K562 (cell line): ENCODE measurements around the gene STEEP1. TPM values are rescaled to one million over a fixed set of nuclear protein-coding genes. Genes with fewer than 3 reads are reported as not detected.

ENCODE experiments used
- ATAC-seq: fragments of 200-7000 bp; cut with Tn5 transposase; 3 replicates; pipeline ENCODE4 v1.9.1; 2020; ENCODE audit warnings: moderate library complexity
- BruUV-seq: library from RNA; stranded (reverse); fragments of 400-500 nt; replicated peaks from 2 replicates; lab custom pipeline; 2021; lab: Mats Ljungman, UMichigan
- CTCF ChIA-PET: fragments of 300-600 bp; formaldehyde crosslinking; extraction: SDS; loops from one replicate; lab custom pipeline; 2021; ENCODE audit warnings: low intra/inter-chr PET ratio; lab: Yijun Ruan, JAX
- POLR2A ChIA-PET: fragments of 300-600, 350-650 bp; sonication (Branson Sonifier 250); formaldehyde crosslinking; extraction: SDS; loops from one replicate; lab custom pipeline; 2021; ENCODE audit warnings: antibody characterized with exemption, inconsistent platforms; lab: Yijun Ruan, JAX
- DNase-seq, 4 experiments: peaks; one replicate each; pipeline versions ENCODE4 v3.0.0 to v3.0.0-alpha.2; 2011 to 2018; ENCODE audit warnings: low spot score in 3 of 4, mixed read lengths in 3 of 4; ENCODE audit errors: extremely low read depth in 1 of 4
- FAIRE-seq: peaks from 2 replicates; lab custom pipeline; 2011; peaks lifted over from hg19 to GRCh38; lab: Jason Lieb, UNC
- H2AFZ ChIP-seq: 2 replicates; pipeline ENCODE4 v1.6.0; 2011; ENCODE audit warnings: low read depth, low read length, control low read depth, inconsistent platforms
- H3K27ac ChIP-seq: fragments of 200-600 bp; 3 replicates; pipeline ENCODE4 v1.8.0; 2011; ENCODE audit warnings: low read depth, mild to moderate bottlenecking, control low read depth, inconsistent platforms, low read length, moderate library complexity, mixed read lengths; ENCODE audit errors: extremely low read depth
- H3K27me3 ChIP-seq, 2 experiments: fragments of 300-600 bp in 1 of 2; 2 replicates in 1 of 2; 3 replicates in 1 of 2; pipeline versions ENCODE4 v1.6.0 to v1.8.0; 2011; ENCODE audit warnings: inconsistent platforms in 2 of 2, low read length in 2 of 2, mild to moderate bottlenecking in 1 of 2, mixed read lengths in 1 of 2, moderate library complexity in 1 of 2; ENCODE audit not compliant: control insufficient read depth in 2 of 2, insufficient read depth in 2 of 2
- H3K36me3 ChIP-seq: fragments of 300-600 bp; 3 replicates; pipeline ENCODE4 v1.8.0; 2011; ENCODE audit warnings: mild to moderate bottlenecking, low read length, inconsistent platforms; ENCODE audit not compliant: control insufficient read depth, insufficient read depth
- H3K4me1 ChIP-seq, 2 experiments: fragments of 200-600 bp in 1 of 2; replicated peaks in 1 of 2; 2 replicates in 1 of 2; 3 replicates in 1 of 2; pipeline versions ENCODE4 v1.5.1 to v1.8.0; 2011; ENCODE audit warnings: inconsistent platforms in 2 of 2, low read length in 2 of 2, mild to moderate bottlenecking in 1 of 2, mixed read lengths in 1 of 2, moderate library complexity in 1 of 2; ENCODE audit not compliant: control insufficient read depth in 2 of 2, insufficient read depth in 2 of 2
- H3K4me2 ChIP-seq: 2 replicates; pipeline ENCODE4 v1.6.1; 2011; ENCODE audit warnings: low read length, control low read depth, inconsistent platforms, mixed read lengths; ENCODE audit not compliant: insufficient read depth
- H3K4me3 ChIP-seq: fragments of 200-600 bp; sonication (generic), shearing (Covaris generic); 2 replicates; pipeline ENCODE4 v1.5.1; 2016; ENCODE audit warnings: control low read depth, inconsistent platforms
- H3K79me2 ChIP-seq: fragments of 200-600 bp; 3 replicates; pipeline ENCODE4 v1.8.0; 2011; ENCODE audit warnings: low read length, inconsistent platforms; ENCODE audit not compliant: control insufficient read depth, insufficient read depth
- H3K9ac ChIP-seq, 2 experiments: 2 replicates each; pipeline versions ENCODE4 v1.6.0 to v1.6.1; 2011; ENCODE audit warnings: low read depth in 2 of 2, low read length in 2 of 2, control low read depth in 1 of 2, inconsistent platforms in 1 of 2, mild to moderate bottlenecking in 1 of 2, mixed read lengths in 1 of 2; ENCODE audit not compliant: insufficient read depth in 1 of 2
- H3K9me1 ChIP-seq: one replicate; pipeline ENCODE4 v1.6.0; 2011; ENCODE audit warnings: inconsistent platforms, mild to moderate bottlenecking, low read length, moderate library complexity; ENCODE audit not compliant: control insufficient read depth, insufficient read depth
- H3K9me3 ChIP-seq: replicated peaks from 2 replicates; pipeline ENCODE4 v1.5.1; 2011; ENCODE audit warnings: low read depth, low read length, inconsistent platforms; ENCODE audit not compliant: control insufficient read depth, insufficient read depth
- H4K20me1 ChIP-seq: replicated peaks from 2 replicates; pipeline ENCODE4 v1.6.1; 2011; ENCODE audit warnings: low read length, inconsistent platforms, mixed read lengths; ENCODE audit not compliant: control insufficient read depth, insufficient read depth
- ARHGAP35 ChIP-seq: fragments of 450-650 bp; IDR thresholded peaks from 2 replicates; pipeline ENCODE4 v1.6.1; 2018; ENCODE audit not compliant: partially characterized antibody
- DACH1 ChIP-seq: fragments of 450-650 bp; IDR thresholded peaks from 2 replicates; pipeline ENCODE4 v1.6.1; 2018; ENCODE audit not compliant: partially characterized antibody
- DNMT1 ChIP-seq: fragments of 450-650 bp; IDR thresholded peaks from 2 replicates; pipeline ENCODE4 v1.6.1; 2016; ENCODE audit warnings: antibody characterized with exemption, mild to moderate bottlenecking
- E2F3 ChIP-seq: fragments of 250-450 bp; sonication (Bioruptor Pico); IDR thresholded peaks from 2 replicates; pipeline ENCODE4 v1.4.0; 2020; ENCODE audit warnings: mild to moderate bottlenecking
- ESRRA ChIP-seq: fragments of 450-650 bp; IDR thresholded peaks from 2 replicates; pipeline ENCODE4 v1.6.1; 2014; ENCODE audit warnings: low read depth, mild to moderate bottlenecking, moderate library complexity, borderline replicate concordance
- HNRNPK ChIP-seq: fragments of 200-400 bp; formaldehyde crosslinking; IDR thresholded peaks from one replicate; pipeline ENCODE4 v1.6.1; 2018; ENCODE audit warnings: mild to moderate bottlenecking, low read depth, low read length; ENCODE audit not compliant: poor library complexity, severe bottlenecking
- HNRNPUL1 ChIP-seq: fragments of 200-400 bp; formaldehyde crosslinking; IDR thresholded peaks from 2 replicates; pipeline ENCODE4 v1.6.1; 2017; ENCODE audit warnings: low read length
- PML ChIP-seq: IDR thresholded peaks from 2 replicates; pipeline ENCODE4 v1.6.1; 2012; ENCODE audit warnings: low read length, inconsistent platforms
- POLR2AphosphoS2 ChIP-seq: IDR thresholded peaks from 2 replicates; pipeline ENCODE4 v1.6.1; 2012; ENCODE audit warnings: low read length, improper control_type of control experiment
- TRIM24 ChIP-seq, 2 experiments: fragments of 450-650 bp; IDR thresholded peaks; 2 replicates each; pipeline ENCODE4 v1.6.1; 2016
- ZBTB7A ChIP-seq: IDR thresholded peaks from 2 replicates; pipeline ENCODE4 v1.6.1; 2011; ENCODE audit warnings: low read depth, mild to moderate bottlenecking, low read length, moderate library complexity, borderline replicate concordance; ENCODE audit not compliant: control insufficient read depth
- ZC3H4 ChIP-seq: sonication (generic); formaldehyde crosslinking; IDR thresholded peaks from 2 replicates; pipeline ENCODE4 v1.9.0; 2021; ENCODE audit warnings: missing genetic modification reagents, borderline replicate concordance
- ZNF134 ChIP-seq: fragments of 250-450 bp; sonication (Bioruptor Pico); conservative IDR thresholded peaks from 2 replicates; pipeline ENCODE4 v1.4.0; 2020
- ZNF639 ChIP-seq, 2 experiments: fragments of 200-800 bp in 1 of 2; sonication (Bioruptor generic) in 1 of 2; sonication (generic) in 1 of 2; formaldehyde crosslinking in 1 of 2; IDR thresholded peaks in 1 of 2; conservative IDR thresholded peaks in 1 of 2; 2 replicates each; pipeline versions ENCODE4 v1.5.0 to v1.6.1; 2016 to 2020; ENCODE audit warnings: missing compliant biosample characterization in 1 of 2, missing genetic modification characterization in 1 of 2, missing genetic modification reagents in 1 of 2
- WGBS: fragments of 100-300 bp; shearing (Covaris generic); methylation state at CpG from one replicate; pipeline ENCODE4 v1.1.6; 2016; ENCODE audit warnings: low coverage, mixed read lengths; ENCODE audit not compliant: insufficient coverage; ENCODE audit errors: missing lambda C conversion rate; 5-methylcytosine and 5-hydroxymethylcytosine counted together
- in situ Hi-C: fragments of 300-500 bp; cut with MboI; formaldehyde crosslinking; loops from 4 replicates; pipeline ENCODE4 v1.15.0; 2018; ENCODE audit warnings: inconsistent platforms, mixed read lengths
- intact Hi-C: fragments of 100-400 bp; cut with micrococcal nuclease; formaldehyde crosslinking; loops from 2 replicates; pipeline ENCODE4 v1.14.2; 2022
- polyA plus RNA-seq, 8 experiments: library from polyadenylated mRNA; depleted of rRNA in 4 of 8; stranded (reverse) in 5 of 8; unstranded in 3 of 8; fragments of >200 nt; fragmentation: Nextera tagmentation in 2 of 8; fragmentation: Illumina TruSeq in 1 of 8; extraction: Ambion mirVana in 2 of 8; extraction: Trizol in 1 of 8; gene quantifications; 2 replicates each; pipeline versions ENCODE4 v1.2.1 to v1.2.3, GENCODE V29; 2011 to 2014; ENCODE audit warnings: inconsistent platforms in 1 of 8, missing spikeins in 1 of 8
- total RNA-seq, 7 experiments: library from RNA; depleted of rRNA in 6 of 7; stranded (reverse); fragments of >200 nt in 6 of 7; fragmentation: Illumina TruSeq in 2 of 7; extraction: Trizol in 2 of 7; gene quantifications; 2 replicates each; pipeline versions ENCODE4 v1.2.1 to v1.2.3, GENCODE V29; 2011 to 2021; ENCODE audit warnings: low replicate concordance in 1 of 7

The STEEP1 gene
- total and polyA plus RNA-seq, 9 of the 15 experiments (the other 6 are each of a cell fraction or from before 2014, with no cell fraction given) = 15.0 to 73.7 (median 40.3) TPM

GRCh38 chrX:119503484-119503861, 61.7 kb downstream of the STEEP1 start:
- FAIRE-seq (no peak), DNase-seq (no peak), ATAC-seq (no peak)
- Histone ChIP-seq H3K9ac (no peak overlapping the region; a peak in 1 of 4 replicates), H3K79me2 (no peaks in the 10 kb centered on the region), H3K9me3 (no peaks in the 10 kb centered on the region), H3K4me1 (no peaks in the 10 kb centered on the region; a peak in 1 of 5 replicates), H3K4me2 (no peak overlapping the region), H4K20me1 (no peaks in the 10 kb centered on the region), H3K36me3 (no peaks in the 10 kb centered on the region), H3K27me3 (no peaks in the 10 kb centered on the region; a peak in 1 of 5 replicates), H3K4me3 (no peak overlapping the region), H3K27ac (no peak overlapping the region), H2AFZ (no peak overlapping the region), H3K9me1 (no peaks in the 10 kb centered on the region)
- intact Hi-C loops (no loop called here), in situ Hi-C loops (no loop called here)
- BruUV-seq = no TSS peak
- POLR2A ChIA-PET = interaction anchor here (0.9 kb wide), 1 partner anchor 10 kb away, joined by 4 read pairs; no protein-coding TSS in a partner anchor
- CTCF ChIA-PET = no interaction called here
- TF ChIP-seq TRIM24 (IDR thresholded peaks at IDR 0.05) (no peak), ESRRA (no peak), HNRNPK (no peak), HNRNPUL1 (no peak), ZNF134 (CRISPR knock-in tag) (no peak), ARHGAP35 (no peak), DNMT1 (no peak), POLR2AphosphoS2 (no peak), E2F3 (no peak), ZNF639 (CRISPR knock-in tag; conservative IDR thresholded peaks at IDR 0.05 in 1 of 2, IDR thresholded peaks at IDR 0.05 in 1 of 2) (no peak), ZC3H4 (no peak), ZBTB7A (no peak), PML (no peak), DACH1 (no peak)
- WGBS = 35% methylated on average over 2 of the region's 2 CpGs
